MM.1S (cell line): ENCODE results near the gene DLGAP1.

Experiments
- EZH2 ChIP-seq: fragments of 300-600 bp; sonication (generic); optimal IDR thresholded peaks from 2 replicates; pipeline ENCODE3; 2017; ENCODE audit warnings: low read depth, mild to moderate bottlenecking, antibody characterized with exemption, low read length, mixed read lengths
- EZH2phosphoT487 ChIP-seq: fragments of 300-600 bp; sonication (generic); IDR thresholded peaks from 2 replicates; pipeline ENCODE4 v1.6.1; 2018; ENCODE audit warnings: antibody characterized with exemption, low read length
- TF ChIP-seq, protein P1 (sequence below): fragments of 300-600 bp; sonication (generic); IDR thresholded peaks from 2 replicates; pipeline ENCODE4 v1.5.1; 2016; ENCODE audit warnings: antibody characterized with exemption, low read length, mixed read lengths

DNA sequence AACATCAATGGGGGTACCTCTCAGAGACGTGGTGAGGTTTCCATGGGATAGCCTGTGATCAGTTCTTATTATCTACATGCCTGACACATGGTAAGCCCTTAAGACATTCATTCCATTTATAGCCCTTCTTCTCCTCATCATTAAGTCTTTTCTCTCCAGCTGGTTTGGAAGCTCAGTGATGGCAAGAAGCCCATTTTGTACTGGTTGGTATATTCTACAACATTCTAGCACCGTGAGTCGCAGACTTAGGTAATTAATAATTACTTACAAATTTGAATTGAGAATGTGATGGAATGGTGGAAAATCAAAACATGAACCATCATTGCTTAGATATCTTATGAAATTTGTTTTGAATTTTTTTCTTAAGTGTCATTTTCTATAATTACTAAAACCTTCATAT, 472.6 kb downstream of the DLGAP1 start:
- TF ChIP-seq, protein P1, sequence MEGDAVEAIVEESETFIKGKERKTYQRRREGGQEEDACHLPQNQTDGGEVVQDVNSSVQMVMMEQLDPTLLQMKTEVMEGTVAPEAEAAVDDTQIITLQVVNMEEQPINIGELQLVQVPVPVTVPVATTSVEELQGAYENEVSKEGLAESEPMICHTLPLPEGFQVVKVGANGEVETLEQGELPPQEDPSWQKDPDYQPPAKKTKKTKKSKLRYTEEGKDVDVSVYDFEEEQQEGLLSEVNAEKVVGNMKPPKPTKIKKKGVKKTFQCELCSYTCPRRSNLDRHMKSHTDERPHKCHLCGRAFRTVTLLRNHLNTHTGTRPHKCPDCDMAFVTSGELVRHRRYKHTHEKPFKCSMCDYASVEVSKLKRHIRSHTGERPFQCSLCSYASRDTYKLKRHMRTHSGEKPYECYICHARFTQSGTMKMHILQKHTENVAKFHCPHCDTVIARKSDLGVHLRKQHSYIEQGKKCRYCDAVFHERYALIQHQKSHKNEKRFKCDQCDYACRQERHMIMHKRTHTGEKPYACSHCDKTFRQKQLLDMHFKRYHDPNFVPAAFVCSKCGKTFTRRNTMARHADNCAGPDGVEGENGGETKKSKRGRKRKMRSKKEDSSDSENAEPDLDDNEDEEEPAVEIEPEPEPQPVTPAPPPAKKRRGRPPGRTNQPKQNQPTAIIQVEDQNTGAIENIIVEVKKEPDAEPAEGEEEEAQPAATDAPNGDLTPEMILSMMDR, result no peak
- no peak for TF ChIP-seq EZH2
- TF ChIP-seq EZH2phosphoT487, result no peak
